GM06990 (cell line): ENCODE measurements around the gene KIF5C.

Experiments
- DNase-seq: peaks from one replicate; pipeline ENCODE4 v3.0.0-alpha.2; 2011; ENCODE audit not compliant: insufficient read length; ENCODE audit errors: extremely low read depth
- H3K27me3 ChIP-seq: replicated peaks from 2 replicates; pipeline ENCODE4 v1.6.0; 2011; ENCODE audit warnings: low read length; ENCODE audit not compliant: control insufficient read depth, insufficient read depth
- H3K36me3 ChIP-seq: 2 replicates; pipeline ENCODE4 v1.5.1; 2011; ENCODE audit warnings: low read length; ENCODE audit not compliant: control insufficient read depth, insufficient read depth
- H3K4me3 ChIP-seq: replicated peaks from 2 replicates; pipeline ENCODE4 v1.5.1; 2011; ENCODE audit warnings: low read depth, mild to moderate bottlenecking, control low read depth, low read length
- CTCF ChIP-seq: IDR thresholded peaks from 2 replicates; pipeline ENCODE4 v1.5.1; 2011; ENCODE audit warnings: low read length, control low read depth, mild to moderate bottlenecking, inconsistent platforms; ENCODE audit not compliant: insufficient read depth, poor library complexity, severe bottlenecking

KIF5C gene

GRCh38 chr2:149068225-149068995, 193.4 kb downstream of the KIF5C start:
- Histone ChIP-seq H3K36me3 (no peaks in the 10 kb centered on the region), H3K4me3 (no peak overlapping the region), H3K27me3 (no peaks in the 10 kb centered on the region)
- no peak for DNase-seq
- TF ChIP-seq CTCF: no peak

GRCh38 chr2:149068996-149069888, 194.2 kb downstream of the KIF5C start:
- Histone ChIP-seq H3K27me3 (no peaks in the 10 kb centered on the region), H3K4me3 (no peak overlapping the region), H3K36me3 (no peaks in the 10 kb centered on the region)
- no peak for TF ChIP-seq CTCF
- no peak for DNase-seq

GRCh38 chr2:149070681-149071320, 195.8 kb downstream of the KIF5C start:
- DNase-seq: no peak
- Histone ChIP-seq H3K36me3 (no peaks in the 10 kb centered on the region), H3K27me3 (no peaks in the 10 kb centered on the region), H3K4me3 (no peak overlapping the region)
- TF ChIP-seq CTCF: no peak

- Histone ChIP-seq H3K36me3 (no peaks in the 10 kb centered on the region), H3K27me3 (no peaks in the 10 kb centered on the region), H3K4me3 (no peak overlapping the region)
- TF ChIP-seq CTCF: no peak
- no peak for DNase-seq
Observed at GRCh38 chr2:149075105-149075504, 200.1 kb downstream of the KIF5C start.

- no peak for DNase-seq
- Histone ChIP-seq H3K27me3 (no peaks in the 10 kb centered on the region), H3K36me3 (no peaks in the 10 kb centered on the region), H3K4me3 (no peak overlapping the region)
- TF ChIP-seq CTCF: no peak
Observed at GRCh38 chr2:149075853-149076252, 200.8 kb downstream of the KIF5C start.
